Inflammatory macrophage (primary cell): ENCODE results near the gene CDK14.
"Not testable (repeated sequence)": the region's sequence is repeated elsewhere in the genome, so short reads cannot be mapped to it uniquely, and the experiment has no call there.

Experiments
- DNase-seq, 2 donors: peaks; one replicate each; pipeline ENCODE4 v3.0.0-alpha.2; 2020 to 2022

CDK14 gene

DNA sequence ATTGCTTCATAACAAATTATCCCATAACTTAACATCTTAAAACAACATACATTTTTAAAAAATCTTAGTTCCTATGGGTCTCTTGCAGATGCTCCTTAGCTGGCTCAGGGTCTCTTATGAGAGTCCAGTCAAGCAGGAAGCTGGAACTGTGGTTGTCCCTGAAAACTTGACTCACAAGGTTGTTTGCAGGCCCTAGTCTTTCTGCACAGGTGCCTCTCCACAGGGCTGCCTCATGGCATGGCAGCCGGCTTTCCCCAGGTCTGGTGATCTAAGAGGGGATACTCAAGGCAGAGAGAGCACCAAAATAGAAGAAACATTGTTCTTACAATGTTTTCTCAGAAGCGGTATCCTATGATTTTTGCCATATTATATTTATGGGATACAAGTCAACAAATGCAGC, 127.1 kb downstream of the CDK14 start:
- no peak for DNase-seq

DNA sequence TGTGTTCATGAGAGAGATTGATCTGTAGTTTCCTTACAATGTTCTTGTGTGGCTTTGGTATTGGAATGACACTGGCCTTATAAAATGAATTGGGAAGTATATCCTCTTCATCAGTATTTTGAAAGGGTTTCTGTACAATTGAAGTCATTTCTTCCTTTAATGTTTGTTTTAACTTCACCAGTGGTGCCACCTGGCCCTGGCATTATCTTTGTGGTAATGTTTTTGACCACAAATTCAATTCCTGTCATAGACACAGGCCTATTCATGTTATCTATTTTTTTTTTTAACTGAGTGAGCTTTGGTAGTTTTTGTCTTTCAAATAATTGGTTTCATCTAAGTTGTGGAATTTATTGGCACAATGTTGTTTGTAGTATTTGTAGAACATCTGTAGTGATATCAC, 127.7 kb downstream of the CDK14 start:
- no peak for DNase-seq

DNA sequence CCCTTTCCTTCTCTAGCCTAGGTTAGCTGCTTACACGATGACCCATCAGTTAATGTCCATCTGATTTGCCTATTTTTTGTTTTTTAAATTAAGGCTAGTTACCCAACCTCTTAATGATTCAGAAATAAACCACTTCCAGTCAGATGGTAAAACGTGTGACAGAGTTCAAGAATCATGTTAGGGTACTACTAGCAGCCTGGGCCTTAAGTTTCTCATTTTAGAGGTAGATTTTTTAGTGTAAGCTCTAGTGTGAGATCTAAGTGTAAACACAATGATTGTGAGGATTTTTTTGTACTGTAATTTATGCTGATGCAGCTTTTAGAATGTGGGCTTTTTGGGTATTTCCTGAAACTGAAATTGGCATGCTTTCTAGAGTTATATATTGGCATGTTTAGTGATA, 130.0 kb downstream of the CDK14 start:
- DNase-seq: no peak

DNA sequence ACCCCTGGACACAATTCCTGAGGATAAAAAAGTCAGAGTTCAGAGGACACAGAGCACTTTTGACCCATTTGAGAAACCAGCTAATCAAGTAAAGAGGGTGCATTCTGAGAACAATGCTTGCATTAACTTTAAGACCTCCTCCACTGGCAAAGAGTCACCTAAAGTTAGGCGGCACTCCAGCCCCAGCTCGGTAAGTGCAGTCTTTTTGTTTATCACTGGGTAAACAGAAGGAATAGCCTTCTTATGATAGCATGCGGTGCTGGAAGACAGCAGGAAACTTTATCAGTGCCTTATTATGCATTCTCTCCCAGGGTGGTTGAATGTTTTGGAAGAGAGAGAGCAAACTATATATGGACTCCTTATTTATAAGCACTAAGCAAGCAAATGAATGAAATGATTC, 130.5 kb downstream of the CDK14 start:
- DNase-seq: no peak

DNA sequence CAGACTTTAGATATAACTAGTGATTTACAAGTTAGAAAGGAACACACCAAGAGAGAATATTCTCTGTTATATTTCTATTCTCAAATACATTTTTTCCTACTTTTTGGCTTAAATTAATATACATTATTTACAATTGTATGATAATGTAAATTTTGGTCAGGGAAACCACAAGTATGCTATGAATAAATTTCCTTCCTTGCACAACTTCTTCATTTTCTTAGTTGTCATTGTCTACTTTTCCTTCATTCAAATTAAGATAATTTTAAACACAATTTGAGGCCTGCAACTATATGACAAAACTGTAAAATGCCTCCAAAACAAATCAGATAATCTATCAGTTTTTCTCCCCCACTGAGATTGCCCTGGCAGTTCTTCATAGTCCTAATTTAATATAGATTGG, 131.3 kb downstream of the CDK14 start:
- peak in 1 of 2 donors; percentile 13 for DNase-seq

DNA sequence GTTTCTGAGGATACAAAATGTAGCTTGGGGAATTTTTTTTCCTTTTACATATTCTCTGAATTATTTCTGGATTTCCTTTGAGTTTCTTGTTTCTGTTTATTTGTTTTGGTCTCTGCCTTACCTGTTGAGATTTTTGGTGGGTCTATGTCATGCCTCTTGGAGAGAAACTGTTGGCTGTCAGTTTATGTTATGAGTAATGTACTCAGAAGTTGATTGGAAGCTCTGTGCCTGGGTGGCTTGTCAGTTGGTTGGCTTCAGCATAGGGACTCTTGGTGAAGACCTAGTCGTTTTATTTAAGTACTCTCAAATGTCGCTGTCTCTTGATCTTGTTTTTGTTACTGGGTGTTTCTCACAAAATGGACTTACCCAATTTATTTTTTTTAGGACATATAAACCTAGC, 132.4 kb downstream of the CDK14 start:
- no peak for DNase-seq

DNA sequence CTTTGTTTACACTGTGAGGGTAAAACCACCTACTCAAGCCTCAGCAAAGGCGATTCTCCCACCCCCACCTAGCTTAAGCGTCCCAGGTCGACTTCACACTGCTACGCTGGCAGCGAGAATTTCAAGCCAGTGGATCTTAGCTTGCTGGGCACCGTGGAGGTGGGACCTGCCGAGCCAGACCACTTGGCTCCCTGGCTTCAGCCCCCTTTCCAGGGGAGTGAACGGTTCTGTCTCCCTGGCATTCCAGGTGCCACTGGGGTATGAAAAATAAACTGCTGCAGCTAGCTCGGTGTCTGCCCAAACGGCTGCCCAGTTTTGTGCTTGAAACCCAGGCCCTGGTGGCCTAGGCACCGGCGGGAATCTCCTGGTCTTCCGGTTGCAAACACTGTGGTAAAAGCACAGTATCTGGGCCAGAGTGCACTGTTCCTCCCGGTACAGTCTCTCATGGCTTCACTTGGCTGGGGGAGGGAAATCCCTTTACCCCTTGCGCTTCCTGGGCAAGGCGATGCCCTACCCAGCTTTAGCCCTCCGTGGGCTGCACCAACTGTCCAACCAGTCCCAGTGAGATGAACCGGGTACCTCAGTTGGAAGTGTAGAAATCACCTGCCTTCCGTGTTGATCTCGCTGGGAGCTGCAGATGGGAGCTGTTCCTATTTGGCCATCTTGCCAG, 139.6 kb downstream of the CDK14 start:
- not testable (repeated sequence) for DNase-seq

DNA sequence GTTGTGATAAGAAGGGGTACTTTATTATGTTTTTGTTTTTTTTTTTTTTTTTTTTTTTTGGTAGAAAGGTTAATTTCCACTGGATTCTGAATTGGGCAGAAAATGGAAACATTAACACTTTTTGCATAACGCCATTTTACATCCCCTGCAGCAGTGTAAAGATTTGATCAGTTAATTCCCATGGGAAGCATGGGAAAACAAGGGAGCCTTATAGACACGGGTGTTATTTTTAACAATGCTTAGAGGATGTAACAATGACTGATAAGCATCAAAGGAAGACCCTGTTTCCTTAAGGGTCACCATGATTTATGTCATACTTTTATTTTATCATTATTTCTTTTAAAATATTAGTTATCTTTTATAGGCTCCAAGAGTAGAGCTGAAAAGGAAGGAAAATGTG, 140.2 kb downstream of the CDK14 start:
- DNase-seq: no peak

DNA sequence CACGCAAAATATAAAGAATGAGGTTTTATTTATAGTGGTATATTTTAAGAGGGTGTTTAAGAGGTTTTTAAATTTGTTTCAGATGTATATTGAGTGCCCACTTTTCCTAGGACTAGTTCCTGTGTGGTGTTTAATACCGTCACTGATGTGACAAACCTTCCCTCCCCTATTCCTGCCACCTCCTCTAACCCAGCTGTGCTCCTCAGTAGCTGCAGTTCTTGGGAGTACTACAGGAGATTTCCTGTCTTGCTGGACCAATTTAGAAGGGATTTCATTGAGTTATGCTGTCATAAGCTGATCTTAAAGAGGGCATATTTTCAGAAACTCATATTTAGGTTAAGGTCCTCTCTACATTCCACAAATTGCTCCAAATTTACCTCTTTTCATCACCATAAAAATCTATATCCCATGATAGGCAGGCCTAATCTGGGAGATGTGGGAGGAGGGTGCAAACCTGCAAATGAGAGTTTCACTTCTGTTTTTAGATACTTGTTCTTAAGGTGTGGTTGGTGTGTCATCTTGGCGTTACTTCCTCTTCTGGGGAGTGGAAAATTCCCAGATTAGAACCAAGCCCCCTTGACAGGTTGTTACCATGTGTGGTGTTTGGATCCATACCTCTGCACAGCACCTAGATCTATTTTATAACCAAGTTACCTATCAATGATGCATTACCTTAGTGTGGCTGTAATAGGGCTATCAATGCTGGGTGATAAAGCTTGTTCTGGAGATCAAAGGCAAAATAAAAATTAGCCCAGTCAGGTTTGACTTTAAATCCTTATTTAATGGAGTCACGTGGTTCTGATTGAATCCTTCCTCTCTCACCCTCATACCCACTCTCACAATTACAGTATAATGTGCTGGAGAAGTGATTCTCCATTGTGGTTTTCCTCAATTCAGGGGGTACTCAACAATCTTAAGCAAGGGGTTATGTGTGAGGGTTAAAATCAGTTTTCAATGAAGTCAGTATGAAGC, 141.1 kb downstream of the CDK14 start:
- DNase-seq: peak; percentile 8 to 24

DNA sequence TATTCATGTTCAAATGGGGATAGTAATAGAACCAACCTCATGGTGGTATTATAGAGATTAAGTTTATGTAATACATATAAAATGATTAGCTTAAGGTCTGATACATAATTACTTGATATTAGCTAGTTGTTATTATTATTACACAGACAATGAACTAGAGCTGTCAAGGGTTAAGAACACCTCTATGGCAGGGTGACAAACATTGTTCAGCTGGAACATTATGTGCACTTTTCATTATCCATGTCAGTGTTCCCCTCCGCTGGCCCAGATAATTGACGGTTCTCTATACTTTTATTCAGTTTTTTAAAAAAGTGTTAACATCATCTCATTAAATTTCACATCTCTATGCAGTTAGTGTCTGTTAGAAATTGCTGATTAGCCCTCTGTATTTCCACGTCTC, 142.1 kb downstream of the CDK14 start:
- DNase-seq: no peak

DNA sequence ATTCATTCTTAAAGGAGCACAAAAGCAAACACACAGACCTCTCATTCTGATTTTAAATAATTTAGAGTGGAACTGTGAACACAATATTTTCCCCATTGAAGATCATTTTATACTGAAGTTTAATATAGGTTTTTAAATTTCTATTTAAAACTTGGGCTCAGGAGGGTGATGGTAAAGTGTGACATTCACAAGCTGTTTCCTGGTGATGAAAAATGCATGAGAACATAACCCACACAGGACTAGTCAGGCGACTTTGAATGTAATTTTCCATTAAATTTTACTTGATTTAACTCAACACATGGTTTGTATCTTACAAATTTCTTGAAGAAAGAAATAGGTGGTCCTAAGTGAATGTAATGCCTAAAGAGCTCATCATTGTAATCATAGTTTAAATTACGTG, 143.6 kb downstream of the CDK14 start:
- no peak for DNase-seq

DNA sequence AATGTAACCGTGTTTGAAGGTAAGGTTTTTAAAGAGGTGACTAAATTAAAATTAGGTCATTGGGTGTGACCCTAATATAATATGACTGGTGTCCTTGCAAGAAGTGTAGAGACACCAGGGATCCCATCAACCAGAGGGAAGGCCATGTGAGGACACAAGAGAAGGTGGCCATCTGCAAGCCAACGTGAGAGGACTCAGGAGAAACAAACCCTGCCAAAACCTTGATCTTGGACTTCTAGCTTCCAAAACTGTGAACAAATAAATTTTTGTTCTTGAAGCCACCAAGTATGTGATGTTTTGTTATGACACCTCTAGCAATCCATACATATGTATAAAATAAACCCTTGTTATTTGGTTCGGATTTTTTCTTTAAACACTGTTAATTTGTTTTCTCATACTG, 144.3 kb downstream of the CDK14 start:
- DNase-seq: no peak

DNA sequence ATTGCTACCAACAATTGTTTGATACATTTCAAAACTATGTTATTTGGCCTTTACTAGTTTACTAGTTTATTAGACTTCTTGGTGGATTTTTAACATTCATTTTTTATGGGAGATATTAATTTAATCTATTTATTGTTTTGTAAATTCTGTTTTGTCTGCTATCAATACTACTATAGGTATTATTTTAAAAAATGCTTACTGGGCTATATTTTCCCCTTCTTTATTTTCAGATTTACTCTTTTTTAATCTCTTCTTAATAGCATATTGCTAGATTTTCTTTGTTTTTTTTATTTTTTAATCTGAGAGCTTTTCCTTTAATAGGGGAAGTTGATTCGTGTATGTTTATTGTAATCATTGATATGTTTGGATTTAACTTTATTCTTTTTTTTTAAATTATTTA, 147.5 kb downstream of the CDK14 start:
- DNase-seq: no peak

DNA sequence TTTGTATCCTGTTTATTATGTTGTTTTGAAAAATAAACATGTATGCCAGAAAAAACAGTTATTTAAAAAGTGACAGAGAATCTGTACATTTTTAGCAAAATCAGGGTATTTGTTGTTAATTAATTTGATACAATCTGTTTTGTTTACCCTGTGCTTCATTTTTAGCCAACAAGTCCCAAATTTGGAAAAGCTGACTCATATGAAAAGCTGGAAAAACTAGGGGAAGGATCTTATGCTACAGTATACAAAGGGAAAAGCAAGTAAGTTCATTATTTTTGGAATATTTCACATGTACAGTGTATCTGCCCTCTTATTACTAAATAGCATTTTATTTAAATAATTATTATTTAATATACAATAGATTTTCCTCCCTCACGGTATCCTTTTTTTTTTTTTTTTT, 151.4 kb downstream of the CDK14 start:
- DNase-seq: no peak

DNA sequence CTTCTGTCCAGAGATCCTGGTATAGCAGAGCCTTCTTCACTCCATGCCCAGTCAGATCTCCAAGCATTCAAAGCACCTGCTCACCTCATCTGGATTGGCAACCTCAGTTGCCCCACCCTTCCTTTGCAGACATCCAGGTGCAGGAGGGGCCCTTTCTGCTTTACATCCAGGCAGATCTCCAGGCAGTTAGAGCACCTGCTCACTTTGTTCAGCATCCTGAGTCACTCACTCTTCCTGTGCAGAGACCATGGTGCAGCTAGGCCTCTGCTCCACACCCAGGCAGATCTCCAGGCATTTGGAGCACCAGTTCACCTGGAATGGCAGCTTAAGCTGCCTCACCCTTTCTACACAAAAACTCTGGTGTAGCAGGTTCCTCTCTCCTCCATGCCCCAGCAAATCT, 153.1 kb downstream of the CDK14 start:
- DNase-seq: no peak

DNA sequence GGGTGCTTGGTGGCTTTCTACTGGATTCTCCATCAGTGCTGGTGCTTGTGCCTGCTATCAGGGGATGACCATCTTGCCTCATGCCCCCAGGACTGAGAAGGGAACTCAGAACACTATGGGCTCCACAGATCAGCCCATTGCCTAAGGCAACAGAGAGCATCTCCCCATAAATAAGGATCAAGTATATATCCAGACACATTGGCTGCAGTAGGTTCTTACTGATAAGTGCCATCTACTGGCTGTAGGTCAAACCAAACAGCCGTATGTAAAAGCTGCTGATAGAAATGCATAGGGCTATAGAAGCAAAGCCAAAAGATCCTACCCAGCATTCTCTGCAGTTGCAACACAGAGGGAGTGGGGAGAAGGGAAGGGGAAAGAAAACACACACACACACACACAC, 153.7 kb downstream of the CDK14 start:
- no peak for DNase-seq

DNA sequence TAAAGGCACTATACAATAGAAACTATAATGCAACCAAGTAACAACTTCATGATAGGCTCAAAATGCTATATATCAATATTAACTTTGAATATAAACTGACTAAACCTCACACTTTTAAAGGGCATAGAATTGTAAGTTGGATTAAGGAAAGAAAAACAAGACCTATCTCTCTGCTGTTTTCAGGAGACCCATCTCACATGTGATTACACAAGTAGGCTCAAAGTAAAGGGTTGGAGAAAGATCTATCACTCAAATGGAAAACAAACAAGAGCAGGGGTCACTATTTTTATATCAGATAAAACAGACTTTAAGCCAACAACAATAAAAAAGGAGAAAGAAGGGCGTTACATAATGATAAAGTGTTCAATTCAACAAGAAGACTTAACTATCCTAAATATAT, 155.5 kb downstream of the CDK14 start:
- DNase-seq: no peak

DNA sequence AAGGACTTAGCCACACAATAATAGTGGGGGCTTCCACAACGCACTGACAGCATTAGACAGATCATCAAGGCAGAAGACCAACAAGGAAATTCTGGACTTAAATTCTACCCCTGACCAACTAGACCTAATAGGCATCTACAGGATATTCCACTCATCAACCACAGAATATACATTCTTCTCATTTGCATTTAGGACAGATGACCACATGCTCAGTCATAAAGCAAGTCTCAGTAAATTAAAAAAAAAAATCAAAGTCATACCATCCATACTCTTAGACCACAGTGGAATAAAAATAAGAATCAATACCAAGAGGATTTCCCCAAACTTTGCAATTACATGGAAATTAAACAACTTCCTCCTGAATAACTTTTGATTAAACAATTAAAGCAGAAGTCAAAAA, 155.9 kb downstream of the CDK14 start:
- no peak for DNase-seq

DNA sequence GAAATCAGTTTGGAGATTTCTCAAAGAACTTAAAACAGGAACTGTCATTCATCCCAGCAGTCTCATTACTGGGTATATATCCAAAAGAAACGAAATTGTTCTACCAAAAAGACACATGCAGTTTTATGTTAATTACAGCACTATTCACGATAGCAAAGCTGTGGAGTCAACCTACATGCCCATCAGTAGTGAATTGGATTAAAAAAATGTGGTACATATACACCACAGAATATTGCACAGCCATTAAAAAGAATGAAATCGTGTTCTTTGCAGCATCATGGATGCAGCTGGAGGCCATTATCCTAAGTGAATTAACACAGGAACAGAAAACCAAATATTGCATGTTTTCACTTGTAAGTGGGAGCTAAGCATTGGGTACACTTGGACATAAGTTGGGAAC, 158.9 kb downstream of the CDK14 start:
- no peak for DNase-seq

DNA sequence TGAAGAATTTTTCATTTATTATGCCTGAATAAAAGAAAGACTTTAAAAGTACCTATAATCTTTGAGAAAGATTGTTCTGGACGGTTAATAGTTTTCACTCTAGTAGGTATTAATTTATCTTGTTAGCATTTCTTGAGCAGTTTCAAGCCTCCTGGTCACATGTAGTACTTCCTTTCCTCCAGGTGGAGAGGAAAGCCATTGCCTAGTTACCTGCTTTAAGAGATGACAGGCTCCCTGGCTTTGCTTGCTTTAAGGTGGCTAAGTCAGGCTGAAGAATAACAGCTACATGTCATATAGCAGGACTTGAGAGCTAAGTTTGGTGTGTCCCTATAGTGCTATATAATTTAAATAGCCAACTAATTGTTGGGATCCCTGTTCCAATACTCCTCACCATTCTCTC, 160.2 kb downstream of the CDK14 start:
- DNase-seq: no peak

DNA sequence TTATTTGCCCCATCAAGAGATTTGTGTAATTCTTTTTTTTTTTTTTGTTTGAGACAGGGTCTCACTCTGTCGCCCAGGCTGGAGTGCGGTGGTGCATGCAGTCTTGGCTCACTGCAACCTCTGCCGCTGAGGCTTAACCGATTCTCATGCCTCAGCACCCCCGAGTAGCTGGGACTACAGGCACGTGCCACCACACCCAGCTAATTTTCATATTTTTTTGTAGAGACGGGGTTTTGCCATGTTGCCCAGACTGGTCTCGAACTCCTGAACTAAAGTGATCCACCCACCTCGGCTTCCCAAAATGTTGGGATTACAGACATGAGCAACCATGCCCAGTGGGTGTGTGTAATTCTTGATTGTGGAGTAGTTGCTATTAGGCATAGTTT, 161.4 kb downstream of the CDK14 start:
- not testable (repeated sequence) for DNase-seq

DNA sequence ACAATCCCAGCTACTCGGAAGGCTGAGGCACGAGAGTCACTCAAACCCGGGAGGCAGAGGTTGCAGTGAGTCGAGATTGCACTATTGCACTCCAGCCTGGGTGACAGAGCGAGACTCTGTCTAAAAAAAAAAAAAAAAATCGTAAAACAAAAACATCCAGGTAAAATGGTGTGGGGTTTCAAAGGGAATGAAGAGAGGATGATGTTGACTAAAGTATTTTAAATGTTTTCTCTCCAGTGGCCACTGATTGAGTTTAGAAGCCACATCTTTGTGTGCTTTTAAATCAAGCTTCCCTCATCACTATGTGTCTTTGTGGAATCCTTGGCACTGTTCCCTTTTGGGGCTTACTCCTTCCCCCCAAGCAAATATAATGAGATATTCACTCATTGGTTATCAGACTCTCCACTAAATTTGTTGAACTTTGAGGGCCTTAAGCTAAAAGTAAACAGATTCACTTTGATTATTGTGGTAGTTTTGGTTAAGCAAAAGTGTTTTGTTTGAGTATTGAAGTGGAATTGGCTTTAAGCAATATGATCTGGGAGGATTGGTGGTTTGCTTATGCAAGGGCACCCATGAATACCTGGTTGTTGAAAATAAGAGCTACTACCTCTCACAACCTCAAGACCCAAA, 162.9 kb downstream of the CDK14 start:
- DNase-seq: no peak

DNA sequence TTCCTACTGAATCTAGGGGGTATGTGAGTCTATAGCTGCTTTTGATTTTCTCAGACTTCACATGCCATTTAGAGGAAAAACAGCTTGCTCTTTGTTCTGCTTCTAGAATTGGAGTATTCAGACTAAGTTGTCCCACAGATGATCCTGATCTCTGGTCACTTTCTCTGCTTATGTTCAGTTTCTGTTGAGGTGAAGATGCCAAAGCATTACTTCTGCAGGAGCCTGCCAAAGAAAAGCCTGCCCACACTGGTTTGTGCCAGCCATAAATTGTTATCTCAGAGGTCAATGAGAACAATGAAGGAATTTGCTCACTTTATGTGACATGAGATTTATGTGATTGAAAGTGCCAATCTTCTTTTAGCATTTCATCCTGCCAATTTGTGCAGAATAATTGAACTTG, 163.6 kb downstream of the CDK14 start:
- DNase-seq: no peak

DNA sequence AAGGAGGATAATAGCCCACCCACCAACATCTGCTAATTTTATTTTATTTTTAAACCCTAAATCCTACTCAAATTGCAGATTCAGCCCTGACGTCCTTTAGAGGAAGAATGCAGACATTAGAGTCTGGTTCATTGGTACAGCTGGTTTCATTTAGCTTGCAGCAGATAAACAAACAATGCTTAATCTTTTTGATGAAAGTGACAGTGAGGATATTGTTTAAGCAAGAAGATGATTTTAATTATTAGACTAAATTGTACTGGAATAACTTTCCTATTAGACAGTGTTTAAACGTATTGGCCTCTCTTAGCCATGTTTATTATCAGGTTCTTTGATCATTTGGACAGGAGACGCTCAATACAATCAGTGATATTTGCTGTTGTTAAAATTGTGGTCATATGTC, 164.8 kb downstream of the CDK14 start:
- no peak for DNase-seq
